Measurements from ENCODE around the gene SEC24C. TPM values are rescaled to one million over a fixed set of nuclear protein-coding genes. Genes with fewer than 3 reads are reported as not detected.

SEC24C gene
- polyA plus RNA-seq, 2 of the 4 experiments (the other 2 are of a cell fraction) = 54.3 to 84.7 TPM

DNA sequence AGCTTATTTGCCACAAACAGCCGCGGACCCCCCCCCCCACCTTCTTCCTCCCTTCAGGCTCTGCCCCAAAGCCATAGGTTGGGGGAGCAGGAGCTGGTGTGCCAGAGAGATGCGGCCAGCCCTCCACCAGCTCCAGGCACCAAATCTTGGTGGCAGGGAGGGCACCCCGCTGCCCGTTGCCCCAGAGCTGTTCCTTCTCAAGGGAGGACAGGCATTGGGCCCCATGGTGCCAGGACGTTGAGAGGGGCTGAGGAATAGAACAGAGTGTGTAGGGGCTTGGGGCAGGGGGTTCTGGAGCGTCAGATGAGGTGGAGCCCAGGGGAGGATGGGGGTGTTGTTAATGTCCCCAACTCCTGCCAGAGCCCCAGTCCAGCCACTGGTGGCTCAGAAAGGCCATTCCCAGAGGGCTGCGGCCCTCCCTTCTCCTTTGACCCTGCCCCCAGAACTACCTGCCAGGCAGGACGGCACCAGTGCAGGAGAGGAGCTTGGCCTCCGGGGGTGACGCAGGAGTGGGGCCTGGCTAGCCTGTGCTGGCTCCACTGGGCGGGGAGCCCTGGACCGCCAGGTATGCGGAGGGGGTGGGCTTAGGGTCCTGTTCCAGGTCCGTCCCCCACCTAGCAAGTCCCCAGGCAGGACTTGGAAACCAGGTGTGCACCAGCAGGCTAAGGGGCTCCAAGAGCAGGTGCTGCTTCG lies 10.0 kb upstream of the SEC24C start:
- no peak for DNase-seq (ENCODE audit: low read depth in 1 of 2, low spot score in 1 of 2)
- peaks cover 7% of the 10 kb centered on the region for H3K4me1 ChIP-seq
- TF ChIP-seq HOXB13 (CRISPR knock-in tag; IDR thresholded peaks at IDR 0.05; ENCODE audit: low read depth) = no peak
- TF ChIP-seq HDAC2 (IDR thresholded peaks at IDR 0.05) = no peak
- TF ChIP-seq CBX8 (IDR thresholded peaks at IDR 0.05) = no peak
- TF ChIP-seq ELK1 (IDR thresholded peaks at IDR 0.05; ENCODE audit: low read depth, low read length) = no peak
- TF ChIP-seq CHD4 (IDR thresholded peaks at IDR 0.05; ENCODE audit: borderline replicate concordance) = no peak
- TF ChIP-seq, protein P1, sequence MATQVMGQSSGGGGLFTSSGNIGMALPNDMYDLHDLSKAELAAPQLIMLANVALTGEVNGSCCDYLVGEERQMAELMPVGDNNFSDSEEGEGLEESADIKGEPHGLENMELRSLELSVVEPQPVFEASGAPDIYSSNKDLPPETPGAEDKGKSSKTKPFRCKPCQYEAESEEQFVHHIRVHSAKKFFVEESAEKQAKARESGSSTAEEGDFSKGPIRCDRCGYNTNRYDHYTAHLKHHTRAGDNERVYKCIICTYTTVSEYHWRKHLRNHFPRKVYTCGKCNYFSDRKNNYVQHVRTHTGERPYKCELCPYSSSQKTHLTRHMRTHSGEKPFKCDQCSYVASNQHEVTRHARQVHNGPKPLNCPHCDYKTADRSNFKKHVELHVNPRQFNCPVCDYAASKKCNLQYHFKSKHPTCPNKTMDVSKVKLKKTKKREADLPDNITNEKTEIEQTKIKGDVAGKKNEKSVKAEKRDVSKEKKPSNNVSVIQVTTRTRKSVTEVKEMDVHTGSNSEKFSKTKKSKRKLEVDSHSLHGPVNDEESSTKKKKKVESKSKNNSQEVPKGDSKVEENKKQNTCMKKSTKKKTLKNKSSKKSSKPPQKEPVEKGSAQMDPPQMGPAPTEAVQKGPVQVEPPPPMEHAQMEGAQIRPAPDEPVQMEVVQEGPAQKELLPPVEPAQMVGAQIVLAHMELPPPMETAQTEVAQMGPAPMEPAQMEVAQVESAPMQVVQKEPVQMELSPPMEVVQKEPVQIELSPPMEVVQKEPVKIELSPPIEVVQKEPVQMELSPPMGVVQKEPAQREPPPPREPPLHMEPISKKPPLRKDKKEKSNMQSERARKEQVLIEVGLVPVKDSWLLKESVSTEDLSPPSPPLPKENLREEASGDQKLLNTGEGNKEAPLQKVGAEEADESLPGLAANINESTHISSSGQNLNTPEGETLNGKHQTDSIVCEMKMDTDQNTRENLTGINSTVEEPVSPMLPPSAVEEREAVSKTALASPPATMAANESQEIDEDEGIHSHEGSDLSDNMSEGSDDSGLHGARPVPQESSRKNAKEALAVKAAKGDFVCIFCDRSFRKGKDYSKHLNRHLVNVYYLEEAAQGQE (IDR thresholded peaks at IDR 0.05) = no peak
- TF ChIP-seq RFX5 (IDR thresholded peaks at IDR 0.05) = no peak
- no peak for TF ChIP-seq KDM5A (IDR thresholded peaks at IDR 0.05)
- no peak for TF ChIP-seq ZFP36 (IDR thresholded peaks at IDR 0.05; ENCODE audit: borderline replicate concordance, partially characterized antibody)
- no peak for TF ChIP-seq KDM1A (IDR thresholded peaks at IDR 0.05; ENCODE audit: low read depth)
- TF ChIP-seq RCOR1 (IDR thresholded peaks at IDR 0.05; ENCODE audit: low read depth, low read length) = no peak
- no peak for TF ChIP-seq JUN (IDR thresholded peaks at IDR 0.05)
- TF ChIP-seq CTCF (IDR thresholded peaks at IDR 0.05) = no peak
- no peak for ATAC-seq
- no peak overlapping the region for H3K27ac ChIP-seq
- WGBS (ENCODE audit: missing lambda C conversion rate) = 85% methylated on average over 11 of the region's 16 CpGs
- FAIRE-seq = no peak
- H3K4me3 ChIP-seq = no peak overlapping the region
- ChIA-PET CTCF (interaction anchor here (0.6 to 1.0 kb wide), 2 partner anchors 80 to 107 kb away, joined by 3 read pairs; no protein-coding TSS in a partner anchor), POLR2A (interaction anchor here (0.6 kb wide), 2 partner anchors 38 to 51 kb away, joined by 3 to 5 read pairs; partner anchors contain the start of gene ZSWIM8)
- H3K4me2 ChIP-seq = no peak overlapping the region
- no peaks in the 10 kb centered on the region for H3K9me3 ChIP-seq

DNA sequence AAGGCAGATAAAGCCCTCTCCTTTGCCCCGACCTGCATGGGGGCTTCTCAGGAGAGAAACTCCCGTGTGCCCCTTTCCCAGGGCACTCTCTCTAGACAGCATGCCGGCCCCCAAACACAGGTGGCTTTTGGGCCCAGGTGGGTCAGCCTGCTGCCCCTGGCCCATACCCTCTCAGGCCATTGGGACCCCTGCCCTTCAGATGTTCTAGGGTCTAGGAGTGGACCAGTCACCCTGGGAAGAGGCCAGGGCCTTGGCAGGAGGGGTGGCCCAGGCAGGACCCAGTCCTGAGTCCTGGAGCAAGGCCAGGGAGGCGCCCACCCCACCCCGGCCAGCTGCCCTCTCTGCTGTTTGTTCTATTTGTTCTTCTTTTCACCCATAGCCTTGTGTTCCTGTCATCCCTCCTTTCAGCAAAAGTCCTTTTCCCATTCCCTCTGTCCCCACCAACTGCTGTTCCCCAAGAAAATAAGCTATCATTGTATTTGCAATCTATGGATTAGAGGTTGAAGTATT lies 9.3 kb upstream of the SEC24C start:
- Histone ChIP-seq H3K4me3 (no peak overlapping the region), H3K9me3 (no peaks in the 10 kb centered on the region), H3K27ac (no peak overlapping the region), H3K4me2 (no peak overlapping the region), H3K4me1 (peaks cover 7% of the 10 kb centered on the region)
- WGBS (ENCODE audit: missing lambda C conversion rate) = 71% methylated on average over 5 of the region's 5 CpGs
- DNase-seq (ENCODE audit: low read depth in 1 of 2, low spot score in 1 of 2) = no peak
- ChIA-PET POLR2A (no interaction called here), CTCF (no interaction called here)
- no peak for FAIRE-seq
- no peak for ATAC-seq
- no peak for TF ChIP-seq BHLHE40 (IDR thresholded peaks at IDR 0.05; ENCODE audit: low read depth, low read length)
- TF ChIP-seq NPAS2 (CRISPR knock-in tag; IDR thresholded peaks at IDR 0.05; ENCODE audit: borderline replicate concordance) = no peak
- no peak for TF ChIP-seq SREBF2 (IDR thresholded peaks at IDR 0.05)
- TF ChIP-seq MYC (IDR thresholded peaks at IDR 0.05; ENCODE audit: borderline replicate concordance, low read length) = no peak
- TF ChIP-seq ZFP36 (IDR thresholded peaks at IDR 0.05; ENCODE audit: borderline replicate concordance, partially characterized antibody) = no peak
- no peak for TF ChIP-seq MAZ (IDR thresholded peaks at IDR 0.05; ENCODE audit: borderline replicate concordance, low read depth, low read length)
- TF ChIP-seq CBX8 (IDR thresholded peaks at IDR 0.05) = no peak
- TF ChIP-seq, protein P2, sequence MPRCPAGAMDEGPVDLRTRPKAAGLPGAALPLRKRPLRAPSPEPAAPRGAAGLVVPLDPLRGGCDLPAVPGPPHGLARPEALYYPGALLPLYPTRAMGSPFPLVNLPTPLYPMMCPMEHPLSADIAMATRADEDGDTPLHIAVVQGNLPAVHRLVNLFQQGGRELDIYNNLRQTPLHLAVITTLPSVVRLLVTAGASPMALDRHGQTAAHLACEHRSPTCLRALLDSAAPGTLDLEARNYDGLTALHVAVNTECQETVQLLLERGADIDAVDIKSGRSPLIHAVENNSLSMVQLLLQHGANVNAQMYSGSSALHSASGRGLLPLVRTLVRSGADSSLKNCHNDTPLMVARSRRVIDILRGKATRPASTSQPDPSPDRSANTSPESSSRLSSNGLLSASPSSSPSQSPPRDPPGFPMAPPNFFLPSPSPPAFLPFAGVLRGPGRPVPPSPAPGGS (IDR thresholded peaks at IDR 0.05) = no peak
- TF ChIP-seq FOXS1 (CRISPR knock-in tag; IDR thresholded peaks at IDR 0.05) = no peak
- TF ChIP-seq HMGXB4 (CRISPR knock-in tag; IDR thresholded peaks at IDR 0.05; ENCODE audit: borderline replicate concordance) = no peak
- TF ChIP-seq HES2 (IDR thresholded peaks at IDR 0.05) = no peak
- no peak for TF ChIP-seq TFCP2L1 (CRISPR knock-in tag; IDR thresholded peaks at IDR 0.05)
- no peak for TF ChIP-seq RCOR1 (IDR thresholded peaks at IDR 0.05; ENCODE audit: low read depth, low read length)
- no peak for TF ChIP-seq FOSB (CRISPR knock-in tag; IDR thresholded peaks at IDR 0.05)
- no peak for TF ChIP-seq JUN (IDR thresholded peaks at IDR 0.05)
- no peak for TF ChIP-seq GATA3 (IDR thresholded peaks at IDR 0.05; ENCODE audit: borderline replicate concordance)
